Endothelial cell (in vitro differentiated cells): ENCODE results near the gene TM7SF2. TPM values are rescaled to one million over a fixed set of nuclear protein-coding genes. Genes with fewer than 3 reads are reported as not detected.

ENCODE experiments used
- DNase-seq: peaks from one replicate; pipeline ENCODE4 v3.0.0; 2021; ENCODE audit warnings: low spot score
- H3K27ac Mint-ChIP-seq: one replicate; pipeline ENCODE4 v1.8.0; 2021; ENCODE audit warnings: mixed read lengths, inconsistent platforms; ENCODE audit not compliant: unreplicated experiment
- H3K27me3 Mint-ChIP-seq: one replicate; pipeline ENCODE4 v1.8.0; 2021; ENCODE audit warnings: mild to moderate bottlenecking, moderate library complexity, mixed read lengths, inconsistent platforms; ENCODE audit not compliant: unreplicated experiment
- H3K36me3 Mint-ChIP-seq: one replicate; pipeline ENCODE4 v1.8.0; 2021; ENCODE audit warnings: mild to moderate bottlenecking, low read depth, mixed read lengths, inconsistent platforms; ENCODE audit not compliant: unreplicated experiment
- H3K4me1 Mint-ChIP-seq: one replicate; pipeline ENCODE4 v1.8.0; 2021; ENCODE audit warnings: mild to moderate bottlenecking, mixed read lengths, inconsistent platforms; ENCODE audit not compliant: unreplicated experiment
- H3K4me3 Mint-ChIP-seq: one replicate; pipeline ENCODE4 v1.8.0; 2021; ENCODE audit warnings: mild to moderate bottlenecking, mixed read lengths, inconsistent platforms; ENCODE audit not compliant: unreplicated experiment
- H3K9me3 Mint-ChIP-seq: one replicate; pipeline ENCODE4 v1.8.0; 2021; ENCODE audit warnings: mixed read lengths, inconsistent platforms; ENCODE audit not compliant: unreplicated experiment
- CTCF ChIP-seq: fragments of 200-600 bp; sonication (generic); IDR thresholded peaks from one replicate; pipeline ENCODE4 v1.5.0; 2021; ENCODE audit warnings: antibody characterized with exemption; ENCODE audit not compliant: unreplicated experiment
- total RNA-seq: library from RNA; stranded (reverse); fragmentation: NEBNext Ultra II Directional; extraction: Animal tissue kit (Norgen Biotek cat#: 25700); gene quantifications from one replicate; pipeline ENCODE4 v1.2.1, GENCODE V29; 2021; ENCODE audit not compliant: unreplicated experiment

Gene TM7SF2
- total RNA-seq, 1 donor from 2014 or later: 35.6 TPM

- no peak overlapping the region for H3K4me3 Mint-ChIP-seq
- H3K27me3 Mint-ChIP-seq: peaks cover 7% of the 10 kb centered on the region
- H3K4me1 Mint-ChIP-seq: no peaks in the 10 kb centered on the region
- H3K36me3 Mint-ChIP-seq: no peaks in the 10 kb centered on the region
- TF ChIP-seq CTCF: no peak
- no peak overlapping the region for H3K27ac Mint-ChIP-seq
- H3K9me3 Mint-ChIP-seq: no peaks in the 10 kb centered on the region
- DNase-seq: no peak
Measured at GRCh38 chr11:65066805-65067291, 44.8 kb upstream of the TM7SF2 start.

GRCh38 chr11:65067446-65067845, 44.2 kb upstream of the TM7SF2 start:
- TF ChIP-seq CTCF: no peak
- Mint-ChIP-seq H3K27ac (no peak overlapping the region), H3K4me1 (no peaks in the 10 kb centered on the region), H3K36me3 (no peaks in the 10 kb centered on the region), H3K4me3 (no peak overlapping the region), H3K9me3 (no peaks in the 10 kb centered on the region), H3K27me3 (peaks cover 5% of the 10 kb centered on the region)
- DNase-seq: no peak

GRCh38 chr11:65069217-65069616, 42.5 kb upstream of the TM7SF2 start:
- DNase-seq: no peak
- Mint-ChIP-seq H3K9me3 (no peaks in the 10 kb centered on the region), H3K27me3 (peaks cover 4% of the 10 kb centered on the region), H3K36me3 (no peaks in the 10 kb centered on the region), H3K27ac (no peak overlapping the region), H3K4me3 (no peak overlapping the region), H3K4me1 (no peaks in the 10 kb centered on the region)
- no peak for TF ChIP-seq CTCF

GRCh38 chr11:65071907-65072630, 39.6 kb upstream of the TM7SF2 start:
- Mint-ChIP-seq H3K27me3 (peaks cover 1% of the 10 kb centered on the region), H3K4me3 (no peak overlapping the region), H3K27ac (no peak overlapping the region), H3K4me1 (no peaks in the 10 kb centered on the region), H3K36me3 (peaks cover 6% of the 10 kb centered on the region), H3K9me3 (no peaks in the 10 kb centered on the region)
- DNase-seq: no peak
- no peak for TF ChIP-seq CTCF

GRCh38 chr11:65072631-65072966, 39.1 kb upstream of the TM7SF2 start:
- TF ChIP-seq CTCF: no peak
- Mint-ChIP-seq H3K27me3 (peaks cover 1% of the 10 kb centered on the region), H3K9me3 (no peaks in the 10 kb centered on the region), H3K27ac (no peak overlapping the region), H3K36me3 (peaks cover 6% of the 10 kb centered on the region), H3K4me1 (no peaks in the 10 kb centered on the region), H3K4me3 (no peak overlapping the region)
- no peak for DNase-seq
